Subcutaneous abdominal adipose tissue (tissue), 5 donors: ENCODE data around the gene KRT72.

Experiments
- H3K27ac ChIP-seq: one replicate; pipeline ENCODE4 v1.7.0; 2013; ENCODE audit warnings: low read depth, mild to moderate bottlenecking, inconsistent platforms, low read length, moderate library complexity
- H3K27me3 ChIP-seq, 5 donors: one replicate each; pipeline ENCODE4 v1.7.0; 2013; ENCODE audit warnings: low read length in 5 of 5, inconsistent platforms in 1 of 5; ENCODE audit not compliant: control insufficient read depth in 5 of 5, insufficient read depth in 4 of 5
- H3K36me3 ChIP-seq, 5 donors: one replicate each; pipeline ENCODE4 v1.7.0; 2013; ENCODE audit warnings: low read length in 5 of 5; ENCODE audit not compliant: control insufficient read depth in 5 of 5, insufficient read depth in 5 of 5
- H3K4me1 ChIP-seq, 5 donors: one replicate each; pipeline ENCODE4 v1.7.0; 2013; ENCODE audit warnings: low read length in 5 of 5, mild to moderate bottlenecking in 3 of 5, moderate library complexity in 1 of 5; ENCODE audit not compliant: control insufficient read depth in 5 of 5, insufficient read depth in 5 of 5
- H3K4me3 ChIP-seq, 5 donors: one replicate each; pipeline ENCODE4 v1.7.0; 2013; ENCODE audit warnings: low read length in 5 of 5, low read depth in 1 of 5
- H3K9ac ChIP-seq, 5 donors: one replicate each; pipeline ENCODE4 v1.7.0; 2013; ENCODE audit warnings: low read length in 5 of 5, mild to moderate bottlenecking in 4 of 5, moderate library complexity in 3 of 5
- H3K9me3 ChIP-seq, 5 donors: one replicate each; pipeline ENCODE4 v1.7.0; 2013; ENCODE audit warnings: low read length in 5 of 5; ENCODE audit not compliant: control insufficient read depth in 5 of 5
- donor health status: healthy.
- donor health status: healthy.
- donor health status: healthy.
- donor health status: healthy.
- donor health status: healthy.

Gene KRT72

DNA sequence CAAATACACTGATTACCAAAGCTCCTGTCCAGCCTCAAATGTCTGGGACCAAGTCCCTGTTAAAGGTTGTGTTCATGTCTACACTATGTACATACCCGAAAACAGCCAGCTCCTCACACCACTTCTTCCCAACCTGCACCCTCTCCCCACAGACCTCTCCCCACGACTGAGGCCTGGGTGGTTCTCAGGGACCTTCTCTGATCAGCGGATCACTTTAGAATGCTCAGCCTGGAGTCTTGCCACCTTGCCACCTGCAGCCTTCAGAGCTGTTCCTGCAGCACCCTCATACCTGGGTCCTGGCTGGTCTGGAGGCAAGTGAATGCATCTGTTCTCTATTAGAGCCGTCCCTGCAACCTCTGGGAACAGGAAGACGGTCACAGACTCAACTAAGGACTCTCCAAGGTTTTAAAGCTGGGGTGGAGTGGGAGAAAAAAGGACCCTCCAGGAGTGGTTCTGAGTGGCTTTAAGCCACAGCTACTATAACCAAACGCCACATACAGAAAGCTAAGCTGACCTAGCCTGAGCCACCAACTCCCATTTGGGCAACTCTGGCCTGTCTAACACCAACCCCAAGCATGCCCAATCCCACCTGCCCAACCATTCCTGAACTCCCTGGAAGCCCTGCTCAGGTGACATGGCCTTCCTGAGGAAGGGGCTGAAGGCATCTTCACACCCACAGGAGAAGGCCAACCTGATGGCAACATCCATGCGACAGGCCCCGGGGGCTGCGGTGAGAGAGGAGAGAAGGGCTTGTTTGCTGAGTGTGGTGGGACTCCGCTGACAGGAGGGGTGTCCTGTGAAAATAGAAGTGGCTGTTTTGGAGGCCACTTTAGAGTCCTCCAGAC lies 42.2 kb upstream of the KRT72 start:
- Histone ChIP-seq H3K27ac (no peak overlapping the region), H3K4me3 (no peak overlapping the region), H3K9ac (no peak overlapping the region), H3K4me1 (no peaks in the 10 kb centered on the region), H3K36me3 (no peaks in the 10 kb centered on the region), H3K9me3 (no peaks in the 10 kb centered on the region), H3K27me3 (peaks cover 0 to 13% (median 5%) of the 10 kb centered on the region in 5 donors)

DNA sequence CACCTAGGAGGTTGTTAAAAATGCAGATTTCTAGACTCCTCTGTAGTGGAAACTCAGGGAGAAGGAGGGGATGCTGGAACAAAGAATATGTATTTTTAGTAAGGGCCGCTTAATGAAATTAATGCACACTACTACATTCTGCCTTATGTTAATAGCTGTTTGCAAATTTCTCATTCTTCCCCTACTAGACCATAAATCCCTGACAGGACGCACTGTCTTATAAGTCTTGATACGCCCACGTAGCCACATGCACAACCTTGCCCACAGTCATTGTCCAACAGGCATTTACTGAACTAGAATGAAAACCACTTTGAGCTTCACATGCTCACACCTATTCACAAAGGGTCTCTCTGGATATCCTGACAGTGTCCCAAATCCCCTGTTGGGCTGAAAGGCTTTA lies 40.2 kb upstream of the KRT72 start:
- no peak overlapping the region for H3K9ac ChIP-seq
- no peaks in the 10 kb centered on the region for H3K36me3 ChIP-seq
- H3K27me3 ChIP-seq: peaks cover 0 to 13% (median 5%) of the 10 kb centered on the region in 5 donors
- H3K4me3 ChIP-seq: no peak overlapping the region
- no peak overlapping the region for H3K27ac ChIP-seq
- H3K9me3 ChIP-seq: no peaks in the 10 kb centered on the region
- no peaks in the 10 kb centered on the region for H3K4me1 ChIP-seq

DNA sequence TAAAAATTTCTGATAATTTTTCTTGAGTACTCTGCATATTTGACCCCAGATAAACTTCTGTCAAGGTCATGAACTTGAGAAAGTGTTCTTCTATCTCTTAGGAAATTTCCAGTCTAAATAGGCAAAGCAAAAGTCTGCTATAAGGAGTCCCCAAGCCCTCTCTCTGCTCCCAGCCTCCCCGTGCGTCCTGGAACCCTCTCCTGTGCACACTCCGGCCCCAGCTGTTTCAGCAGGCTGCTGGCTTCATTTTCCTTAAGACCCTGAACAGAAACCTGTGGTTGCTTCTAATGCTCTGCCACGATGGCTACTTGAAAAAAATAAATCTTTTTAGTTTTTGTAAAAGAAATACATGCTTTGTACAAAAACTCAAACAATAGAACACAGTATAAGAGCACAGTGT lies 36.0 kb upstream of the KRT72 start:
- Histone ChIP-seq H3K27me3 (peaks cover 0 to 6% (median 4%) of the 10 kb centered on the region in 5 donors), H3K9ac (no peak overlapping the region), H3K9me3 (no peaks in the 10 kb centered on the region), H3K4me3 (no peak overlapping the region), H3K4me1 (no peaks in the 10 kb centered on the region), H3K27ac (no peak overlapping the region), H3K36me3 (no peaks in the 10 kb centered on the region)

GRCh38 chr12:52636592-52637258 lies 35.5 kb upstream of the KRT72 start:
- Histone ChIP-seq H3K4me3 (no peak overlapping the region), H3K27ac (no peak overlapping the region), H3K9me3 (no peaks in the 10 kb centered on the region), H3K9ac (no peak overlapping the region), H3K4me1 (no peaks in the 10 kb centered on the region), H3K27me3 (peaks cover 2 to 9% (median 3%) of the 10 kb centered on the region in 5 donors), H3K36me3 (no peaks in the 10 kb centered on the region)

DNA sequence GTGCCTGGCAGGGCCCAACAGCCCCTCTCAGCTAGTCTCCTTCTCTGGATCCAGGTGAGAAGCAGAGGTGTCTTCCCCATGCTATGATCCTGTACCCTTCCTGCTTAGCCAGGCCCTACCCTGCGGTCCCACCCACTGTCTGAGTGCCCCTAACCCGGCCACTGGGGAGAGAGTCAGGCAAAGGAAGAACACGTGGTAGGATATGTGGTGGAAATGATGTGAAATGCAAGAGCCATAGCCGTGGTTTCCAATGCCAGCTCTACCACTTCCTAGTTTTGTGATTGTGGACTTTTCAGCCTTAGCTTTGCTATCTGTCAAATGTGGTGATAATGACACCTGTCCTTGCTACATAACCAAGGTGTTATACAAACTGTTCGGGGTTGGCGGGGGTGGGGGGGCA lies 34.9 kb upstream of the KRT72 start:
- Histone ChIP-seq H3K27me3 (peaks cover 3 to 14% (median 5%) of the 10 kb centered on the region in 5 donors), H3K4me1 (no peaks in the 10 kb centered on the region), H3K9me3 (no peaks in the 10 kb centered on the region), H3K27ac (no peak overlapping the region), H3K9ac (no peak overlapping the region), H3K36me3 (no peaks in the 10 kb centered on the region), H3K4me3 (no peak overlapping the region)

DNA sequence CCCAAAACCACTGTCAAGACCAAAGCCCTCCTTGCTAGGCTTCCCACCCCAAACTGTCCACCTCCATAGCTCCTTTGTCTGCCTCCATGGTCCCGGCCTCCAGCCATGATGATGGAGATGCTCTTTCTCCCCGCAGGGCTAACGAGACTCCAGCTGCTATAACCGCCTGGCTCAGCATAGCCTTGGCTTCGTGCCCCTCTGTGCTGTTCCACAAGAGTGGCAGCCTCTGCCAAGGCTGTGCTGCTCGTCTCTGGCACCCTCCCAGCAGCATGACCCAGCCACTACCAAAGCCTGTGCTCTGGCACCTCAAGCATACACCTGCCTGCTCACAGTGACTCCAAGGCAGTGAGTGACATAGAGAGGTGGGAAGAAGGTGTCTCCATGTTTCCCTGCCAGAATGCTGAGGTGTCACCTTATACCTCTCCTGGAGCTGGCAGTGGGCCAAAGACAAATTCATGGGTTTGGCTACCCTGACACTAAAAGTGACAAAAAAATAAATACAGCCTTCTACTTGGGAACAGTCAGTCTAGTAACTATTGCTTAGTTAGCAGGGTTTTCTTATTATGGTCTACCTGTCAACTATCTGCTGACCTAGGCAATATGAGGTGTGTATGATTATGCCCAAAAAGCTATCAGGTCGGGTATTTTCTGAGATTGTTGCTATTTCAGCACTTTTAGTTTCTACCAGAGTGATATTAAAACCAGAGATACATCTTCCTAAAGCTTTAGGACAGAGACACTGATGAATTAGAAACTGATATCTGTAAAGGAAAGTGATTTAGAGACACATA lies 33.2 kb upstream of the KRT72 start:
- Histone ChIP-seq H3K36me3 (no peaks in the 10 kb centered on the region), H3K27me3 (peaks cover 3 to 20% (median 7%) of the 10 kb centered on the region in 5 donors), H3K4me1 (no peaks in the 10 kb centered on the region), H3K27ac (no peak overlapping the region), H3K9ac (no peak overlapping the region), H3K9me3 (no peaks in the 10 kb centered on the region), H3K4me3 (no peak overlapping the region)

GRCh38 chr12:52633383-52633782 lies 32.1 kb upstream of the KRT72 start:
- no peak overlapping the region for H3K4me3 ChIP-seq
- no peaks in the 10 kb centered on the region for H3K36me3 ChIP-seq
- H3K9ac ChIP-seq: no peak overlapping the region
- peaks cover 3 to 24% (median 12%) of the 10 kb centered on the region in 5 donors for H3K27me3 ChIP-seq
- no peaks in the 10 kb centered on the region for H3K9me3 ChIP-seq
- H3K27ac ChIP-seq: no peak overlapping the region
- no peaks in the 10 kb centered on the region for H3K4me1 ChIP-seq

DNA sequence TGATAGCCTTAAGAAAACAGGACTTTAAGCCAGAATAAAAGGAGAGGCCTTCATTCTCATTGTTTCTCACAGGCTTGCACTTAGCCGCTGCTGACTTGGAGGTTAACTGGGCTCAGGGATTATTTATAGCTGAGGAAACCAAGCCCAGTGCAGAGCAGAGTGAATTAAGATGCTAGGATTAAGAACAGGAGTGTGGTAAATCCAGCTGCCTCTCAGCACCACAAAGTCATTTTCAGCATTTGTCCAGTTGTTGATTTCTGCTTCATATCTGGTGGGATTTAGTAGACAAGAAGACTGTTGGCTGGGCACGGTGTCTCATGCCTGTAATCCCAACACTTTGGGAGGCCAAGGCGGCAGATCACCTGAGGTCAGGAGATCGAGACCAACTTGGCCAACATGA lies 31.4 kb upstream of the KRT72 start:
- peaks cover 3 to 24% (median 12%) of the 10 kb centered on the region in 5 donors for H3K27me3 ChIP-seq
- H3K27ac ChIP-seq: no peak overlapping the region
- no peaks in the 10 kb centered on the region for H3K9me3 ChIP-seq
- H3K9ac ChIP-seq: no peak overlapping the region
- no peak overlapping the region for H3K4me3 ChIP-seq
- no peaks in the 10 kb centered on the region for H3K36me3 ChIP-seq
- H3K4me1 ChIP-seq: no peaks in the 10 kb centered on the region

GRCh38 chr12:52631676-52632459 lies 30.6 kb upstream of the KRT72 start:
- Histone ChIP-seq H3K9me3 (no peaks in the 10 kb centered on the region), H3K36me3 (no peaks in the 10 kb centered on the region), H3K4me3 (no peak overlapping the region), H3K27ac (no peak overlapping the region), H3K27me3 (peaks cover 3 to 27% (median 13%) of the 10 kb centered on the region in 5 donors), H3K4me1 (no peaks in the 10 kb centered on the region), H3K9ac (no peak overlapping the region)
